ENCODE results near the gene URB1.

URB1 gene

GRCh38 chr21:32368386-32368785 lies 24.4 kb downstream of the URB1 start:
- POLR2A ChIA-PET, result no interaction called here
- CTCF ChIA-PET, result no interaction called here
- H3K9me3 ChIP-seq (ENCODE audit: control insufficient read depth, insufficient read depth, low read depth, low read length), result no peaks in the 10 kb centered on the region

GRCh38 chr21:32367158-32367557 lies 25.7 kb downstream of the URB1 start:
- TF ChIP-seq ZNF37A (tag by site-specific recombination; IDR thresholded peaks at IDR 0.05) (no peak), ZNF529 (tag by site-specific recombination; IDR thresholded peaks at IDR 0.05; ENCODE audit: insufficient replicate concordance) (no peak), ZBTB48 (tag by site-specific recombination; IDR thresholded peaks at IDR 0.05) (no peak), SP2 (tag by site-specific recombination; IDR thresholded peaks at IDR 0.05) (no peak), ZNF830 (tag by site-specific recombination; IDR thresholded peaks at IDR 0.05; ENCODE audit: low read depth) (no peak), KLF10 (tag by site-specific recombination; IDR thresholded peaks at IDR 0.05) (no peak), ZNF501 (tag by site-specific recombination; IDR thresholded peaks at IDR 0.05) (no peak), ZNF660 (tag by site-specific recombination; IDR thresholded peaks at IDR 0.05) (no peak), ZBTB6 (tag by site-specific recombination; IDR thresholded peaks at IDR 0.05) (no peak), HOXD13 (CRISPR knock-in tag; IDR thresholded peaks at IDR 0.05; ENCODE audit: borderline replicate concordance) (no peak), ZNF169 (tag by site-specific recombination; IDR thresholded peaks at IDR 0.05) (no peak), GLIS1 (tag by site-specific recombination; IDR thresholded peaks at IDR 0.05) (no peak), ZNF280D (tag by site-specific recombination; IDR thresholded peaks at IDR 0.05) (no peak), ZNF394 (tag by site-specific recombination; IDR thresholded peaks at IDR 0.05; ENCODE audit: borderline replicate concordance) (no peak)
- TF ChIP-seq, protein P1, sequence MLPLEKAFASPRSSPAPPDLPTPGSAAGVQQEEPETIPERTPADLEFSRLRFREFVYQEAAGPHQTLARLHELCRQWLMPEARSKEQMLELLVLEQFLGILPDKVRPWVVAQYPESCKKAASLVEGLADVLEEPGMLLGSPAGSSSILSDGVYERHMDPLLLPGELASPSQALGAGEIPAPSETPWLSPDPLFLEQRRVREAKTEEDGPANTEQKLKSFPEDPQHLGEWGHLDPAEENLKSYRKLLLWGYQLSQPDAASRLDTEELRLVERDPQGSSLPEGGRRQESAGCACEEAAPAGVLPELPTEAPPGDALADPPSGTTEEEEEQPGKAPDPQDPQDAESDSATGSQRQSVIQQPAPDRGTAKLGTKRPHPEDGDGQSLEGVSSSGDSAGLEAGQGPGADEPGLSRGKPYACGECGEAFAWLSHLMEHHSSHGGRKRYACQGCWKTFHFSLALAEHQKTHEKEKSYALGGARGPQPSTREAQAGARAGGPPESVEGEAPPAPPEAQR (tag by site-specific recombination; IDR thresholded peaks at IDR 0.05), result no peak
- Histone ChIP-seq H3K9me3 (ENCODE audit: control insufficient read depth, insufficient read depth, low read depth, low read length) (no peaks in the 10 kb centered on the region), H3K36me3 (ENCODE audit: control insufficient read depth in 2 of 2, insufficient read depth in 1 of 2, low read length in 2 of 2) (peaks cover 44 to 95% of the 10 kb centered on the region in 2 experiments), H3K4me3 (ENCODE audit: low read depth, low read length) (no peak overlapping the region), H3K27ac (ENCODE audit: extremely low read depth, low read depth, low read length) (no peak overlapping the region), H3K4me1 (ENCODE audit: control insufficient read depth, insufficient read depth, low read length) (no peaks in the 10 kb centered on the region)
- ChIA-PET POLR2A (no interaction called here), CTCF (interaction anchor here (0.8 to 1.3 kb wide), 2 partner anchors 8 to 234 kb away, joined by 3 read pairs; no protein-coding TSS in a partner anchor)

More at GRCh38 chr21:32368386-32368785, 24.4 kb downstream of the URB1 start:
- Histone ChIP-seq H3K4me3 (ENCODE audit: low read depth, low read length) (no peak overlapping the region), H3K4me1 (ENCODE audit: control insufficient read depth, insufficient read depth, low read length) (no peaks in the 10 kb centered on the region), H3K27ac (ENCODE audit: extremely low read depth, low read depth, low read length) (no peak overlapping the region), H3K36me3 (ENCODE audit: control insufficient read depth in 2 of 2, insufficient read depth in 1 of 2, low read length in 2 of 2) (peaks cover 49 to 94% of the 10 kb centered on the region in 2 experiments)
- TF ChIP-seq ZXDB (tag by site-specific recombination; IDR thresholded peaks at IDR 0.05), result no peak
- no peak for TF ChIP-seq ZFP3 (tag by site-specific recombination; IDR thresholded peaks at IDR 0.05; ENCODE audit: low read depth)
- TF ChIP-seq SCRT1 (tag by site-specific recombination; IDR thresholded peaks at IDR 0.05; ENCODE audit: borderline replicate concordance), result no peak
- peak; percentile 81 for TF ChIP-seq ZIC2 (tag by site-specific recombination; IDR thresholded peaks at IDR 0.05)

All from HEK293 (cell line).